ENCODE data around the gene FARP1. TPM values are rescaled to one million over a fixed set of nuclear protein-coding genes. Genes with fewer than 3 reads are reported as not detected.

The FARP1 gene
- polyA plus RNA-seq, 2 of the 4 experiments (the other 2 are of a cell fraction) = 9.4 to 13.0 TPM

DNA sequence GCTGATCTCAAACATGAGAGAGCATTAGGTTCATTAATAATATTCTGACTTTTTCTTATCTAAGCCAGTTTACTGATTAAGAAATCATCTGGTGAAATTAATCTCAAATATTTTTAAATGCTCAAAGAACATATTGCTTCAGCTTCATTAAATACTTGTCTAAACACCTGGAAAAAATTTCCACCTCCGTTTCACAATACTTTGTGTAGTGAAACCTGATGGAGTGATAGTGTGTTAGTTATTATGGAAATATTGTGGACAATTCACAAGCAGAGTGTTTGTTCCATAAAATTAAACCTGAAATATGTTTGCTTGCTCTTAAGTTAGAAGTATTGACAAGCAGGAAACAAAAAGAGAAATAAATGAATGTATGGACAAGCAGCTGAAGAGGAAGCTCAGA lies 91.5 kb downstream of the FARP1 start:
- ChIA-PET POLR2A (no interaction called here), CTCF (interaction anchor here (0.6 kb wide), 1 partner anchor 8 kb away, joined by 3 read pairs; no protein-coding TSS in a partner anchor)
- no peak for DNase-seq (ENCODE audit: low read depth in 1 of 2, low spot score in 1 of 2)
- ATAC-seq = no peak
- H3K27ac ChIP-seq = no peak overlapping the region
- no peak for FAIRE-seq
- TF ChIP-seq FOSB (CRISPR knock-in tag; IDR thresholded peaks at IDR 0.05) (no peak), CHD2 (IDR thresholded peaks at IDR 0.05; ENCODE audit: low read length, partially characterized antibody) (no peak), HOXB13 (CRISPR knock-in tag; IDR thresholded peaks at IDR 0.05; ENCODE audit: low read depth) (no peak), JUN (IDR thresholded peaks at IDR 0.05) (no peak), HDAC2 (IDR thresholded peaks at IDR 0.05) (no peak), EHMT2 (IDR thresholded peaks at IDR 0.05; ENCODE audit: low read depth) (no peak), RARB (CRISPR knock-in tag; IDR thresholded peaks at IDR 0.05) (no peak), NPAS2 (CRISPR knock-in tag; IDR thresholded peaks at IDR 0.05; ENCODE audit: borderline replicate concordance) (no peak), ZC3H11A (IDR thresholded peaks at IDR 0.05) (no peak), JUNB (IDR thresholded peaks at IDR 0.05) (no peak)
- TF ChIP-seq, protein P1, sequence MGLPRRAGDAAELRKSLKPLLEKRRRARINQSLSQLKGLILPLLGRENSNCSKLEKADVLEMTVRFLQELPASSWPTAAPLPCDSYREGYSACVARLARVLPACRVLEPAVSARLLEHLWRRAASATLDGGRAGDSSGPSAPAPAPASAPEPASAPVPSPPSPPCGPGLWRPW (IDR thresholded peaks at IDR 0.05) = no peak
- TF ChIP-seq, protein P2, sequence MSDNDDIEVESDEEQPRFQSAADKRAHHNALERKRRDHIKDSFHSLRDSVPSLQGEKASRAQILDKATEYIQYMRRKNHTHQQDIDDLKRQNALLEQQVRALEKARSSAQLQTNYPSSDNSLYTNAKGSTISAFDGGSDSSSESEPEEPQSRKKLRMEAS (IDR thresholded peaks at IDR 0.05) = no peak
- no peaks in the 10 kb centered on the region for H3K4me1 ChIP-seq
- H3K4me2 ChIP-seq = no peak overlapping the region
- H3K4me3 ChIP-seq = no peak overlapping the region
- H3K9me3 ChIP-seq = no peaks in the 10 kb centered on the region
- 63% methylated on average over 1 of the region's 1 CpG for WGBS (ENCODE audit: missing lambda C conversion rate)

DNA sequence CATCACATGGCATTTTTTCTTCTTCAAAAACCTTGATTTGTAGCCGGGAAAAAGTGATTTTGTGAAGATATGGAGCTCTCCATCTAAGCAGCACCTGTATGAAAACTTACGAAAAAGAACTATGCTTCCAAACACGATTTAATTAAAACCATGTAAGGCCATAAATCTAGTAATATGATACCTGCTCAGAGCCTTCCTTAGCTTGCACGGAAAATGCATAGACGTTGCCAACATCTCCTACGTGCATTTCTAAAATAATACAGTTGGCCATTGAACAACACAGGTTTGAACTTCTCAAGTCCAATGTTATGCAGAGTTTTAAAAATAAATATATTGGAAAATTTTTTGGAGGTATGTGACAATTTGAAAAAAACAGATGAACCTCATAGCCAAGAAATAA lies 93.3 kb downstream of the FARP1 start:
- Histone ChIP-seq H3K4me2 (no peak overlapping the region), H3K4me1 (no peaks in the 10 kb centered on the region), H3K27ac (no peak overlapping the region), H3K9me3 (no peaks in the 10 kb centered on the region), H3K4me3 (no peak overlapping the region)
- CTCF ChIA-PET = no interaction called here
- ATAC-seq = no peak
- no peak for DNase-seq (ENCODE audit: low read depth in 1 of 2, low spot score in 1 of 2)
- WGBS (ENCODE audit: missing lambda C conversion rate) = 77% methylated on average over 6 of the region's 6 CpGs
- FAIRE-seq = no peak
- POLR2A ChIA-PET = no interaction called here
- TF ChIP-seq, protein P3, sequence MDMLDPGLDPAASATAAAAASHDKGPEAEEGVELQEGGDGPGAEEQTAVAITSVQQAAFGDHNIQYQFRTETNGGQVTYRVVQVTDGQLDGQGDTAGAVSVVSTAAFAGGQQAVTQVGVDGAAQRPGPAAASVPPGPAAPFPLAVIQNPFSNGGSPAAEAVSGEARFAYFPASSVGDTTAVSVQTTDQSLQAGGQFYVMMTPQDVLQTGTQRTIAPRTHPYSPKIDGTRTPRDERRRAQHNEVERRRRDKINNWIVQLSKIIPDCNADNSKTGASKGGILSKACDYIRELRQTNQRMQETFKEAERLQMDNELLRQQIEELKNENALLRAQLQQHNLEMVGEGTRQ (IDR thresholded peaks at IDR 0.05) = no peak
- TF ChIP-seq EHMT2 (IDR thresholded peaks at IDR 0.05; ENCODE audit: low read depth) (no peak), POLR2A (IDR thresholded peaks at IDR 0.05; ENCODE audit: low read length) (no peak), RARB (CRISPR knock-in tag; IDR thresholded peaks at IDR 0.05) (no peak), ZFP36 (IDR thresholded peaks at IDR 0.05; ENCODE audit: borderline replicate concordance, partially characterized antibody) (no peak), CHD2 (IDR thresholded peaks at IDR 0.05; ENCODE audit: low read length, partially characterized antibody) (no peak), PHF8 (IDR thresholded peaks at IDR 0.05; ENCODE audit: borderline replicate concordance, low read depth) (no peak), FOXS1 (CRISPR knock-in tag; IDR thresholded peaks at IDR 0.05) (no peak)
- TF ChIP-seq, protein P2 (IDR thresholded peaks at IDR 0.05) = no peak

DNA sequence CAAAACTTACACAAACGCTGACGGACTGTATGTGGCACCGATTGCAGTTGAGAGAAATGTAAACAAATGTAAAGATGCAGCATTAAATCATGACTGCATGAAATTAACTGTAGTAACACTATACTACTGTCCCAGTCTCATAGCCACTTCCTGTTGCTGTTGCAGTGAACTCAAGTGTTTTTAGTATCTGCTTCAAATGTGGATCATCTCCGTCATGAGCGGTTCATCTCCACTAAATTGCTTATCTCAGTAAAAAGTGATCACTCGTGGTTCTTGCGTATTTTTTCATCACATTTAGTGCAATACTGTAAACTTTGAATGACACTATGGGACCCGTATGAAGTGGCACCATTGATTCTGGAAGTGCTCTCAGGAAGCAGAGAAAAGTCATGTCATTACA lies 94.4 kb downstream of the FARP1 start:
- Histone ChIP-seq H3K4me2 (no peak overlapping the region), H3K9me3 (no peaks in the 10 kb centered on the region), H3K4me1 (no peaks in the 10 kb centered on the region), H3K4me3 (no peak overlapping the region), H3K27ac (no peak overlapping the region)
- 88% methylated on average over 8 of the region's 8 CpGs for WGBS (ENCODE audit: missing lambda C conversion rate)
- TF ChIP-seq, protein P2 (IDR thresholded peaks at IDR 0.05) = no peak
- TF ChIP-seq TP53 (CRISPR knock-in tag; IDR thresholded peaks at IDR 0.05) = no peak
- TF ChIP-seq RAD21 (conservative IDR thresholded peaks at IDR 0.05 in 1 of 2, IDR thresholded peaks at IDR 0.05 in 1 of 2) = no peak
- CTCF ChIA-PET = interaction anchor here (0.7 kb wide), 1 partner anchor 177 kb away, joined by 3 read pairs; no protein-coding TSS in a partner anchor
- FAIRE-seq (no peak), DNase-seq (ENCODE audit: low read depth in 1 of 2, low spot score in 1 of 2) (no peak), ATAC-seq (no peak)
- POLR2A ChIA-PET = no interaction called here

All from A549 (cell line).